Kidney (tissue), 22 donors: Measurements from ENCODE around the gene KHSRP. TPM values are rescaled to one million over a fixed set of nuclear protein-coding genes. Genes with fewer than 3 reads are reported as not detected.

Source experiments
- DNase-seq, 5 donors: peaks; one replicate each; pipeline ENCODE4 v3.0.0-alpha.2; 2013 to 2020
- FAIRE-seq: peaks from 2 replicates; lab custom pipeline; 2012; peaks lifted over from hg19 to GRCh38; lab: Jason Lieb, UNC
- H3K27ac ChIP-seq, 2 donors: one replicate each; pipeline ENCODE4 v1.7.0; 2013; ENCODE audit warnings: low read depth in 2 of 2, low read length in 2 of 2, inconsistent platforms in 1 of 2
- H3K27me3 ChIP-seq: one replicate; pipeline ENCODE4 v1.7.1; 2013; ENCODE audit warnings: low read length, inconsistent platforms; ENCODE audit not compliant: control insufficient read depth, insufficient read depth
- H3K36me3 ChIP-seq, 3 donors: one replicate each; pipeline versions ENCODE4 v1.7.0 to v1.7.1; 2013; ENCODE audit warnings: low read length in 3 of 3, control low read depth in 1 of 3, inconsistent platforms in 1 of 3; ENCODE audit not compliant: insufficient read depth in 3 of 3, control insufficient read depth in 2 of 3
- H3K4me1 ChIP-seq, 3 donors: one replicate each; pipeline versions ENCODE4 v1.7.0 to v1.7.1; 2013; ENCODE audit warnings: low read length in 3 of 3, inconsistent platforms in 1 of 3, low read depth in 1 of 3; ENCODE audit not compliant: control insufficient read depth in 2 of 3, insufficient read depth in 2 of 3
- H3K4me3 ChIP-seq, 3 donors: one replicate each; pipeline versions ENCODE4 v1.7.0 to v1.8.1; 2013; ENCODE audit warnings: low read length in 3 of 3, control low read depth in 1 of 3, inconsistent platforms in 1 of 3
- H3K9ac ChIP-seq, 3 donors: one replicate each; pipeline versions ENCODE4 v1.7.0 to v1.7.1; 2013; ENCODE audit warnings: low read length in 3 of 3, control low read depth in 1 of 3, inconsistent platforms in 1 of 3
- H3K9me3 ChIP-seq, 3 donors: one replicate each; pipeline versions ENCODE4 v1.7.0 to v1.7.1; 2013; ENCODE audit warnings: low read length in 3 of 3, control low read depth in 1 of 3, inconsistent platforms in 1 of 3; ENCODE audit not compliant: control insufficient read depth in 2 of 3, insufficient read depth in 1 of 3
- CTCF ChIP-seq: IDR thresholded peaks from 3 replicates; pipeline ENCODE4 v1.5.1; 2012; ENCODE audit warnings: mild to moderate bottlenecking, moderate library complexity, borderline replicate concordance; ENCODE audit not compliant: insufficient read depth; ENCODE audit errors: extremely low read depth
- intact Hi-C: fragments of 100-400 bp; cut with DNase I; formaldehyde crosslinking; loops from one replicate; pipeline ENCODE4 v1.11.1; 2022
- long read RNA-seq, 10 donors: library from polyadenylated mRNA in 1 of 10; unstranded in 1 of 10; transcript quantifications; one replicate each; pipeline ENCODE4 v2.0.0 and lab custom pipeline, GENCODE V29; 2021 to 2026
- polyA plus RNA-seq: library from polyadenylated mRNA; stranded (reverse); fragments of 350-450 nt; fragmentation: Illumina TruSeq; extraction: RNeasy Lipid Tissue Mini Kit (QIAGEN cat#74804); gene quantifications from one replicate; pipeline ENCODE4 v1.2.3, GENCODE V29; 2014; ENCODE audit warnings: low read depth, low replicate concordance; ENCODE audit not compliant: insufficient read depth
- total RNA-seq: library from RNA; stranded (reverse); fragmentation: NEBNext Ultra II Directional; extraction: Animal tissue kit (Norgen Biotek cat#: 25700); gene quantifications from one replicate; pipeline ENCODE4 v1.2.1, GENCODE V29; 2021
- donor health status: control.
- donor health status: control.
- donor health status: control.
- donor health status: control.
- donor health status: control.
- donor health status: DM: yes; HTN: yes; CAD: no.
- donor health status: Normal renal cell carcinoma (clear cell type).

KHSRP gene
- total RNA-seq (175 TPM), polyA plus RNA-seq (52.9 TPM)
- long read RNA-seq, donor 1, transcript KHSRP-211 (2 exons, 428 nt), result minor isoform, 6 of 57 reads
- long read RNA-seq, donor 1, transcript KHSRP-212 (3 exons, 851 nt), result major isoform, 19 of 57 reads
- long read RNA-seq, donor 1, partial matches to known transcripts, result 30 of 57 reads
- long read RNA-seq, donor 1, other reads (novel, unspliced or antisense), result 0 of 57 reads
- long read RNA-seq, donor 2, transcript KHSRP-212 (3 exons, 851 nt), result major isoform, 10 of 20 reads
- long read RNA-seq, donor 2, partial matches to known transcripts, result 6 of 20 reads
- long read RNA-seq, donor 2, other reads (novel, unspliced or antisense), result 0 of 20 reads
- long read RNA-seq, donor 3, partial matches to known transcripts, result 0 of 5 reads
- long read RNA-seq, donor 3, other reads (novel, unspliced or antisense), result 0 of 5 reads
- long read RNA-seq, donor 4, partial matches to known transcripts, result 11 of 18 reads
- long read RNA-seq, donor 4, other reads (novel, unspliced or antisense), result 0 of 18 reads
- long read RNA-seq, donor 5, result 0 reads
- long read RNA-seq, donor 6, partial matches to known transcripts, result 0 of 3 reads
- long read RNA-seq, donor 6, other reads (novel, unspliced or antisense), result 0 of 3 reads
- long read RNA-seq, donor 7, partial matches to known transcripts, result 11 of 81 reads
- long read RNA-seq, donor 7, other reads (novel, unspliced or antisense), result 66 of 81 reads
- long read RNA-seq, donor 8, transcript KHSRP-212 (3 exons, 851 nt), result major isoform, 6 of 40 reads
- long read RNA-seq, donor 8, partial matches to known transcripts, result 31 of 40 reads
- long read RNA-seq, donor 8, other reads (novel, unspliced or antisense), result 0 of 40 reads
- long read RNA-seq, donor 9, transcript KHSRP-212 (3 exons, 851 nt), result major isoform, 6 of 27 reads
- long read RNA-seq, donor 9, partial matches to known transcripts, result 17 of 27 reads
- long read RNA-seq, donor 9, other reads (novel, unspliced or antisense), result 0 of 27 reads
- long read RNA-seq, donor 10, transcript KHSRP-212 (3 exons, 851 nt), result major isoform, 13 of 39 reads
- long read RNA-seq, donor 10, partial matches to known transcripts, result 23 of 39 reads
- long read RNA-seq, donor 10, other reads (novel, unspliced or antisense), result 0 of 39 reads

- FAIRE-seq (no peak), DNase-seq (peak in 1 of 5 donors; percentile 27)
These were observed at the start of gene KHSRP for GRCh38 chr19:6424195-6424938. Gene KHSRP (minus strand): TSS chr19:6424811. CDS start chr19:6424701, 110 bp downstream.

GRCh38 chr19:6473647-6474046 is 49.0 kb upstream of the KHSRP start:
- no peaks in the 10 kb centered on the region for H3K36me3 ChIP-seq
- FAIRE-seq (no peak), DNase-seq (no peak)
- no peak overlapping the region for H3K4me3 ChIP-seq
- H3K9ac ChIP-seq, result no peak overlapping the region
- H3K9me3 ChIP-seq, result no peaks in the 10 kb centered on the region
- peaks cover 0 to 4% (median 0%) of the 10 kb centered on the region in 3 donors for H3K4me1 ChIP-seq
- H3K27me3 ChIP-seq, result peaks cover 2% of the 10 kb centered on the region
- intact Hi-C loops, result no loop called here
- H3K27ac ChIP-seq, result no peak overlapping the region
- no peak for TF ChIP-seq CTCF

More at GRCh38 chr19:6424195-6424938, at the start of gene KHSRP:
- H3K36me3 ChIP-seq, result peaks cover 5 to 27% (median 12%) of the 10 kb centered on the region in 3 donors
- H3K27ac ChIP-seq, result peak within 1 kb of the TSS; percentile 71 to 73
- H3K9me3 ChIP-seq, result no peaks in the 10 kb centered on the region
- intact Hi-C loops, result no loop called here
- H3K4me1 ChIP-seq, result peaks cover 0 to 23% (median 9%) of the 10 kb centered on the region in 3 donors
- peak within 1 kb of the TSS; percentile 68 to 93 (median 89) for H3K4me3 ChIP-seq
- TF ChIP-seq CTCF, result no peak
- peak within 1 kb of the TSS; percentile 75 to 93 (median 86) for H3K9ac ChIP-seq
- H3K27me3 ChIP-seq, result no peaks in the 10 kb centered on the region

- intact Hi-C loops, result no loop called here
- peaks cover 0 to 4% (median 0%) of the 10 kb centered on the region in 3 donors for H3K4me1 ChIP-seq
- H3K9me3 ChIP-seq, result no peaks in the 10 kb centered on the region
- FAIRE-seq, result no peak
- H3K4me3 ChIP-seq, result no peak overlapping the region
- TF ChIP-seq CTCF, result no peak
- peaks cover 2% of the 10 kb centered on the region for H3K27me3 ChIP-seq
- H3K36me3 ChIP-seq, result peaks cover 0 to 4% (median 0%) of the 10 kb centered on the region in 3 donors
- H3K27ac ChIP-seq, result no peak overlapping the region
- no peak overlapping the region for H3K9ac ChIP-seq
- DNase-seq, result no peak
These were observed 48.1 kb upstream of the KHSRP start for GRCh38 chr19:6472713-6473112.
